GM12864 (cell line): ENCODE measurements around the gene BAHCC1.
A peak's percentile ranks its signal among the peaks of the same experiment; 100 is the strongest.

Source experiments
- DNase-seq: peaks from one replicate; pipeline ENCODE4 v3.0.0-alpha.2; 2011; ENCODE audit warnings: low read depth
- H3K4me3 ChIP-seq: 2 replicates; pipeline ENCODE4 v1.5.1; 2011; ENCODE audit warnings: mild to moderate bottlenecking, low read depth, low read length, control low read depth
- CTCF ChIP-seq: IDR thresholded peaks from 2 replicates; pipeline ENCODE4 v1.5.1; 2011; ENCODE audit warnings: low read depth, mild to moderate bottlenecking, moderate library complexity, low read length, control low read depth, inconsistent platforms; ENCODE audit errors: missing control alignments

Gene BAHCC1

GRCh38 chr17:81392909-81393654, 2.2 kb upstream of the BAHCC1 start:
- no peak for TF ChIP-seq CTCF
- no peak for DNase-seq

GRCh38 chr17:81393684-81394376, 1.4 kb upstream of the BAHCC1 start:
- H3K4me3 ChIP-seq: no peak overlapping the region

More at GRCh38 chr17:81392909-81393654, 2.2 kb upstream of the BAHCC1 start:
- H3K4me3 ChIP-seq: no peak overlapping the region

DNA sequence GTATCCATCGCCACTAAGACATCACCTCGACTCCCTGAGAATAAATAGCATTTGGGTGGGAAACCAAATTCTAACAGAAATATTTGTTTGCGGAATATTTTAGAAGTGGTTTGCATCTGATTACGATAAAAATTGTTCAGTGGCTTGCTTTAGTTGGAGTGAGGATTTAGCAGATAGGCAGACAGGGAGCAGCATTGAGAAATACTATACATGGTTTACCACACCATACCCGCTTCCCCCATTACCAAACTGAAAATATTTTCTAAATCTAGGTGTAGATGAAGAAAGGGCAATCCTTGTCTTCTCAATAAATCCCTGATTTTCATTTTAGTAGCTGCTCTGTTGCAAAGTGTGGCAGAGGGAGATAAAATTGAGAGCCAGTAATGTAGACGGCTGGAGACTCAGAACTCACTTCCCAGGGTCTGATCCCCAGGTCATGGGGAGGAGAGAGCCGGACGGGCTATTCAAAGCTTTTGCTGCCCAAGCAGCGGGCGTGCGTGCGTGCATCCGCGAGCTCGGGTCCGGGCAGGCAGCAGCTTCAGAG, 808 bp upstream of the BAHCC1 start:
- no peak overlapping the region for H3K4me3 ChIP-seq

More at GRCh38 chr17:81393684-81394376, 1.4 kb upstream of the BAHCC1 start:
- DNase-seq: peak; percentile 24
- no peak for TF ChIP-seq CTCF

DNA sequence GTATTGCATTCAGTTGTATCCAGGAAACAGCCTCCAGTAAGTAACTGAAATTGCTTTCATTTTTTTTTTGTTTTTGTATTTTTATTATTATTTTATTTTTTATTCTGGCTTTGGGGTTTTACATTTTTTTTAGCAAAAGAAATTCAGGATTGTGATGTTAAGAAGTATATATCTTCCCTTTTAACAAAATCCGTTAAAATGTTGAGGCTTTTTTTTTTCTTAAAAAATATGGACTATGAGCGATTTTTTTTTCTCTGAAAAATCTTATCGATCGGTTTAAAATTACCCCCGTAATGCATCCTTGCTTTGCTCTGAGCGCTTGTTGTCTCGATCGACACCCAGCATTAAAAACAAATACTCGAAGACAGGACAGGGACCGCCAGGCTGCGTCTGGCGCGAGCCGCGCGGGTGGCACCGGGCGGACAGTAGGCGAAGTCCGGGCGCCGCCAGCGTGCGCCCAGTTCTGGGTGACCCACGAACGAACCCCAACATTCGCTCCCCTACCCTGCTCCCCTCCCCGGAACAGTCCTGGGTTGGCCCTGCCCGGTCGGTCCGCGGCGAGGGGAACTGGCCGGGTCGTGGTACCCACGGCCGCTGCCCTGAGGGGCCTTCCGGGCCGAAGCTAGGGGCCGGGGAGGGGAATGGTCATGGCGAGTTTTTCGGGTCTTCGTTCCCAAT, 482 bp downstream of the BAHCC1 start:
- TF ChIP-seq CTCF: no peak
- H3K4me3 ChIP-seq: no peak overlapping the region
- DNase-seq: no peak

More for the DNA sequence above, 808 bp upstream of the BAHCC1 start:
- no peak for DNase-seq
- TF ChIP-seq CTCF: no peak

- no peak overlapping the region for H3K4me3 ChIP-seq
- no peak for TF ChIP-seq CTCF
- no peak for DNase-seq
Measured at GRCh38 chr17:81396278-81396721, 1.0 kb downstream of the BAHCC1 start.

DNA sequence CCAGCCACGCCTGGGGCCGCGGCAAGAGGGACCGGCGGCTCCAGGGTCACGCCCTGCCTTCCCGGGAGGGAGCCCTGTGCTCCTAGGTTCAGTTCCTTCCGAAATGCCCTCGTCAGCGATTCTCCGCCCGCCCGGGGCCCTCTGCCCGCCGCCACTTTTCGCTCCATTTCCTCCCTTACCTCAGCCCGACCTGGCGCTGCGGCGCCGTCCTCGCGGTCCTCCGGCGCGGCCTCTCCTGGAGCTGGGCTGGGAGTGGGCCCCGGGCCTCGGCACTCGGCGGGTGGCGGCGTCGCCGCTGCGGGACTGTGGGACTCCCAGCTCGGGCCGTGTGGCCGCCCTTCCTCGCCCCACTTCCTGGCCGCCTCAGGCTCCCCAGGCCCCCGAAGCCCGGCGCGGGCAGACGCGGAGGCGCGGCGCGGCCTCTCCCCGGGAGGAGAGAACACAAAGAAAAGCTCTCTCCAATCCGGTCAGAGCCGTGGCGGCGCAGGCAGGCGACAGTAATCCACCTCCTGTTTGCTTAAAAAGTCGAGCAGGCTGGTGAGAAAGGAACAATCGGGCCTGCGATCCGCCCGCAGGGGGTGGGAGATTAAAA, 1.6 kb downstream of the BAHCC1 start:
- TF ChIP-seq CTCF: no peak
- no peak overlapping the region for H3K4me3 ChIP-seq
- no peak for DNase-seq
